Fibroblast of pulmonary artery (primary cell): ENCODE results near the gene NKAIN2.
"Not testable (repeated sequence)": the region's sequence is repeated elsewhere in the genome, so short reads cannot be mapped to it uniquely, and the experiment has no call there.

Source experiments
- DNase-seq: peaks from one replicate; pipeline ENCODE4 v3.0.0-alpha.2; 2010; ENCODE audit warnings: low read depth
- H3K4me3 ChIP-seq: replicated peaks from 2 replicates; pipeline ENCODE4 v1.5.1; 2011; ENCODE audit warnings: low read depth, mild to moderate bottlenecking, control low read depth, low read length, moderate library complexity
- CTCF ChIP-seq: IDR thresholded peaks from 2 replicates; pipeline ENCODE4 v1.5.1; 2011; ENCODE audit warnings: mild to moderate bottlenecking, control low read depth, low read length, inconsistent platforms; ENCODE audit errors: missing control alignments

Gene NKAIN2

GRCh38 chr6:123909989-123910388 lies 106.3 kb downstream of the NKAIN2 start:
- DNase-seq = no peak
- no peak overlapping the region for H3K4me3 ChIP-seq
- TF ChIP-seq CTCF = no peak

DNA sequence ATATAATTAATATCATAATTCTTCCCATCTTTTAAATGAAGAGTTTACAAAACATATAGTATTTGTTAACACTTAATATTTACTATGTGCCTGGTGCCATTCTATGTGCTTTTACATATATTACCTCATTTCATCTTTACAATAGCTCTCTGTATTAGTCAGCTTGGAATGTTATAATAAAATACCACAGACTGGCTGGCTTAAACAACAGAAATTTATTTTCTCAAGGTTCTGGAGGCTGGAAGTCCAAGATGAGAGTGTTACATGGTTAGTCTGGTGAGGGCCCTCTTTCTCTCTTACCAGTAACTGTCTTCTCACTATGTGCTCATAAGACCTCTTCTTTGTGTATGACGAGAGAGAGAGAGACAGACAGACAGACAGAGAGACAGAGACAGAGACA lies 110.2 kb downstream of the NKAIN2 start:
- no peak overlapping the region for H3K4me3 ChIP-seq
- no peak for TF ChIP-seq CTCF
- DNase-seq = peak; percentile 1

DNA sequence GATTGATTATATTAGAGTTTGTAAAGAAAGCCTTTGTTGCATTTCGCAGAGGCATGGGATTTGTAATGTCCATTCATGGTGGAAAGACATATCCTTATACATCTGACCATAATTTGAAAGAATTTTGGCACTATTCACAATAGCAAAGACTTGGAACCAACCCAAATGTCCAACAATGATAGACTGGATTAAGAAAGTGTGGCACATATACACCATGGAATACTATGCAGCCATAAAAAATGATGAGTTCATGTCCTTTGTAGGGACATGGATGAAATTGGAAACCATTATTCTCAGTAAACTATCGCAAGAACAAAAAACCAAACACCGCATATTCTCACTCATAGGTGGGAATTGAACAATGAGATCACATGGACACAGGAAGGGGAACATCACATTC lies 119.7 kb downstream of the NKAIN2 start:
- not testable (repeated sequence) for H3K4me3 ChIP-seq

DNA sequence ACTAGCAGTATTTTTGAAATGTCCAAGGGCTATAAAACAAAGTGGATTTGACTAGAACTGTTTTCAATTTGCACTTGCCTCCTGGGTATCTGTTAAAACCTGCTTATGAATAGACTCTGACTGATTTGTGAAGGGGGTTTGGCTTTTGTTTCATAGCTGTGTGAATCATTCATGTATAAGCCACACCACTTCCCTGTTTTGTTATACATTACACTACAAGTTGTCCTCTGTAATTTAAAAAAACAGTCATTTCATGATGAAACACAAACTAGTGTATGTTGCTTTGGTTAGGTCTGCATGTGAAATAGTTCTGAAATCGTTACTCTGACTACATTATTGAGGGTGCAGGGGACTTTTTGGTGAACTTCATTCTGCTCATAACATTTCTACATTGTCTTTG lies 121.7 kb downstream of the NKAIN2 start:
- DNase-seq = no peak
- TF ChIP-seq CTCF = no peak
- no peak overlapping the region for H3K4me3 ChIP-seq

More for the DNA sequence above, 119.7 kb downstream of the NKAIN2 start:
- not testable (repeated sequence) for DNase-seq

GRCh38 chr6:123925842-123926399 lies 122.3 kb downstream of the NKAIN2 start:
- TF ChIP-seq CTCF = no peak
- no peak for DNase-seq
- H3K4me3 ChIP-seq = no peak overlapping the region

- no peak for TF ChIP-seq CTCF
- H3K4me3 ChIP-seq = no peak overlapping the region
- DNase-seq = no peak
Observed at GRCh38 chr6:123928529-123928928, 124.9 kb downstream of the NKAIN2 start.

DNA sequence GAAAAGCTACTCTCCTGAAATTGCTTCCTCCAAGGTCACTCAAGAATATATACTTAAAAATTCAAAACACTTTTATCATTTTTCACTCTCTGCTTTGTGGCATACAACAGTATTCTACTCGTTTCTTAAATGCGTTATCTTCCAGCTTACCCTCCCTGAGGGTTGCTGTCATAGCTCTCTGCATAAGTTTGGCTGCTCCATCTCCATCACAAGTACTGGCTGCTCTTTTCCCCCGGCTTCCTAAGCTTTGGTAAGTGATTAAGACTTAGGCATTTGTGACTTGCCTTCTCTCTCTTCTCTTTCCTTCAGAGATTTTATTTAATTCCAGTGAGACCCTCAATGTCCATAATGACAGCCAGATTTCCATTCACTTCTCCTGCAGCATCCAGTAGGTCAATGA lies 128.3 kb downstream of the NKAIN2 start:
- TF ChIP-seq CTCF = no peak
- DNase-seq = no peak
- no peak overlapping the region for H3K4me3 ChIP-seq
